Measurements from ENCODE around the gene ALG14.

GRCh38 chr1:95021119-95021518 lies 51.6 kb downstream of the ALG14 start:
- TF ChIP-seq CTCF (IDR thresholded peaks at IDR 0.05): no peak
- TF ChIP-seq POLR2AphosphoS5 (IDR thresholded peaks at IDR 0.05): peak in 1 of 4 donors; percentile 10
